Neural crest cell (in vitro differentiated cells): Measurements from ENCODE around the gene DAZ2. TPM values are rescaled to one million over a fixed set of nuclear protein-coding genes. Genes with fewer than 3 reads are reported as not detected.
"Not testable (repeated sequence)": the region's sequence is repeated elsewhere in the genome, so short reads cannot be mapped to it uniquely, and the experiment has no call there.

Source experiments
- DNase-seq: peaks from one replicate; pipeline ENCODE4 v3.0.0; 2021; ENCODE audit warnings: low read depth, mixed read lengths, low spot score
- H3K27ac Mint-ChIP-seq: one replicate; pipeline ENCODE4 v1.8.0; 2021; ENCODE audit warnings: mild to moderate bottlenecking, mixed read lengths; ENCODE audit not compliant: unreplicated experiment
- H3K27me3 Mint-ChIP-seq: 2 replicates; pipeline ENCODE4 v1.8.0; 2021; ENCODE audit warnings: low read depth, mild to moderate bottlenecking, mixed read lengths
- H3K36me3 Mint-ChIP-seq: 2 replicates; pipeline ENCODE4 v1.8.0; 2021; ENCODE audit warnings: low read depth, mild to moderate bottlenecking, mixed read lengths
- H3K4me1 Mint-ChIP-seq: 2 replicates; pipeline ENCODE4 v1.8.0; 2021; ENCODE audit warnings: mixed read lengths
- H3K4me3 Mint-ChIP-seq: one replicate; pipeline ENCODE4 v1.8.0; 2021; ENCODE audit warnings: mild to moderate bottlenecking, mixed read lengths
- H3K9me3 Mint-ChIP-seq: 2 replicates; pipeline ENCODE4 v1.8.0; 2021; ENCODE audit warnings: mixed read lengths
- long read RNA-seq: library from polyadenylated mRNA; unstranded; transcript quantifications from one replicate; pipeline ENCODE4 v2.0.0, GENCODE V29; 2020
- total RNA-seq: library from RNA; stranded (reverse); gene quantifications from 2 replicates; pipeline ENCODE4 v1.2.1, GENCODE V29; 2021

Gene DAZ2, protein sequence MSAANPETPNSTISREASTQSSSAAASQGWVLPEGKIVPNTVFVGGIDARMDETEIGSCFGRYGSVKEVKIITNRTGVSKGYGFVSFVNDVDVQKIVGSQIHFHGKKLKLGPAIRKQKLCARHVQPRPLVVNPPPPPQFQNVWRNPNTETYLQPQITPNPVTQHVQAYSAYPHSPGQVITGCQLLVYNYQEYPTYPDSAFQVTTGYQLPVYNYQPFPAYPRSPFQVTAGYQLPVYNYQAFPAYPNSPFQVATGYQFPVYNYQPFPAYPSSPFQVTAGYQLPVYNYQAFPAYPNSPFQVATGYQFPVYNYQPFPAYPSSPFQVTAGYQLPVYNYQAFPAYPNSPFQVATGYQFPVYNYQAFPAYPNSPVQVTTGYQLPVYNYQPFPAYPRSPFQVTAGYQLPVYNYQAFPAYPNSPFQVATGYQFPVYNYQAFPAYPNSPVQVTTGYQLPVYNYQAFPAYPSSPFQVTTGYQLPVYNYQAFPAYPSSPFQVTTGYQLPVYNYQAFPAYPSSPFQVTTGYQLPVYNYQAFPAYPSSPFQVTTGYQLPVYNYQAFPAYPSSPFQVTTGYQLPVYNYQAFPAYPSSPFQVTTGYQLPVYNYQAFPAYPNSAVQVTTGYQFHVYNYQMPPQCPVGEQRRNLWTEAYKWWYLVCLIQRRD
- not detected in 2 replicates for total RNA-seq
- long read RNA-seq: 0 reads

DNA sequence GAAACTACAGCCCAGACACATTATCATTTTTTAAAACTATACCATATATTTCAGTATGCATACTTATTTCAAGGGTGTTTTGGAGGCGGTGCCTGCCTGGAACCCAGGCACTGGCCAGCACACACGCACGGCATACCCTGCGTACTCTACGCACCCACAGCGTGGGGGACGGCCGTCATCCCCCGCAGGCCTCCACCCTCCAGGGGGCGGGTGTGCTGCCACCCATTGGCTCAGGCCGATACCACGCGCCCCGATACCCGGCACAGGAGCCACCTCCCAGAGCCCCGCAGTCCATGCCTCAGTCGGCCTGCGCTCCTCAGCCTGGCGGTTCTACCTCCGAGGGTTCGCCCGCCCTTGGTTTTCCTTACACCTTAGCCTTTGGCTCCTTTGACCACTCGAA lies at the start of gene DAZ2:
Gene DAZ2, plus strand, starts transcription at position 301 of the 400 bp plus-strand sequence. CDS start 208 bp downstream, outside the sequence.
- not testable (repeated sequence) for H3K36me3 Mint-ChIP-seq, H3K4me3 Mint-ChIP-seq, DNase-seq, H3K4me1 Mint-ChIP-seq, H3K9me3 Mint-ChIP-seq, H3K27ac Mint-ChIP-seq, H3K27me3 Mint-ChIP-seq

DNA sequence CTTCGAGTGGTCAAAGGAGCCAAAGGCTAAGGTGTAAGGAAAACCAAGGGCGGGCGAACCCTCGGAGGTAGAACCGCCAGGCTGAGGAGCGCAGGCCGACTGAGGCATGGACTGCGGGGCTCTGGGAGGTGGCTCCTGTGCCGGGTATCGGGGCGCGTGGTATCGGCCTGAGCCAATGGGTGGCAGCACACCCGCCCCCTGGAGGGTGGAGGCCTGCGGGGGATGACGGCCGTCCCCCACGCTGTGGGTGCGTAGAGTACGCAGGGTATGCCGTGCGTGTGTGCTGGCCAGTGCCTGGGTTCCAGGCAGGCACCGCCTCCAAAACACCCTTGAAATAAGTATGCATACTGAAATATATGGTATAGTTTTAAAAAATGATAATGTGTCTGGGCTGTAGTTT lies 20.4 kb upstream of the DAZ2 start, which contains the start of gene DAZ1:
Gene DAZ1, minus strand, starts transcription at position 101 of the 400 bp plus-strand sequence. CDS start 208 bp downstream, outside the sequence.
- not testable (repeated sequence) for H3K27ac Mint-ChIP-seq, H3K36me3 Mint-ChIP-seq, H3K4me3 Mint-ChIP-seq, H3K9me3 Mint-ChIP-seq, DNase-seq, H3K4me1 Mint-ChIP-seq, H3K27me3 Mint-ChIP-seq

DNA sequence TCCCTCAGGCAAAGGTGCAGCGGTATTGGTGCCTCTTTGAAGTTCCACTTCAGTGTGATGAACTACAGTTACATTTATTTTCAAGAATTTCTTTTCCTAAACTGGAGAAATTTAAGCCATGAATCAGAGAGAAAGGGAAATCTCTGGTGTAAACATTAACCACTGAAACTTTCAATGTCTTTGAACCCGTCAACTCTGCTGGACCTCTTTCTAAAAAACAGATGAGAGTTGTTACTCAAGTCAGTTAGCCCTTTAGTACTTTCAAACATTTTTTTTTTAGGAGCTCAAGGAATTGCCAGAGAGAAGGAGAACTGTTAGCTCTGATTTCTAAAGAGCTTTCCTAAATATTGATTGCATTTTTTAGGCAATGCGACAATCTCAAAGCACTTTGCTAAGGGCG lies 11.9 kb upstream of the DAZ2 start:
- not testable (repeated sequence) for H3K27me3 Mint-ChIP-seq, DNase-seq, H3K4me1 Mint-ChIP-seq, H3K27ac Mint-ChIP-seq, H3K4me3 Mint-ChIP-seq, H3K36me3 Mint-ChIP-seq, H3K9me3 Mint-ChIP-seq

DNA sequence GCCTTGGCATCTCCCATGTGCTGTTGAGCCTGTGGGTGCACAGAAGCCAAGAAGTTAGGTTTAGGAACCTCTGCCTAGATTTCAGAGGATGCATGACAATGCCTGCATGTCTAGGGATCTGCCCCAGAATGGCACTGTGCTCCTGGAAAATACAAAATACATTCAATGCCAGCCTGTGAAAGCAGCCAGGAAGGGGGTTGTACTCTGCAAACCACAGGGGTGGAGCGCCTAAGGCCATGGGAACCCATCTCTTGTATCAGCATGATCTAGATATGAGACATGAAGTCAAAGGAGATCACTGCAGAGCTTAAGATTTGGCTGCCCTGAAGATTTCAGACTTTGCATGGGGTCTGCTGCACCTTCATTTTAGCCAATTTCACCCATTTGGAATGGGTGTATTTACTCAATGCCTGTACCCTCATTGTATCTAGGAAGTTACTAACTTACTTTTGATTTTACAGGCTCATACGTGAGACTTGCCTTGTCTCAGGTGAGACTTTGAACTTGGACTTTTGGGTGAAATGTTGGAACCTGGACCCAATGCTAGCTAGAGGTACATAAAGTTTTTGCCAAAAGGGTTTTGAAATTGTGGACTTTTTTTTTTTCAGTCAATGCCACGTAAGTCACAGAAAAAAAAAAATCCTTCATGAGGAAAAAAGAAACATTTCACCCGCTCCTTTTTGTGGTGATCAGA lies 9.4 kb upstream of the DAZ2 start:
- H3K36me3 Mint-ChIP-seq: not testable (repeated sequence)

DNA sequence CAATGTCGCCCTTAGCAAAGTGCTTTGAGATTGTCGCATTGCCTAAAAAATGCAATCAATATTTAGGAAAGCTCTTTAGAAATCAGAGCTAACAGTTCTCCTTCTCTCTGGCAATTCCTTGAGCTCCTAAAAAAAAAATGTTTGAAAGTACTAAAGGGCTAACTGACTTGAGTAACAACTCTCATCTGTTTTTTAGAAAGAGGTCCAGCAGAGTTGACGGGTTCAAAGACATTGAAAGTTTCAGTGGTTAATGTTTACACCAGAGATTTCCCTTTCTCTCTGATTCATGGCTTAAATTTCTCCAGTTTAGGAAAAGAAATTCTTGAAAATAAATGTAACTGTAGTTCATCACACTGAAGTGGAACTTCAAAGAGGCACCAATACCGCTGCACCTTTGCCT lies 8.7 kb upstream of the DAZ2 start:
- not testable (repeated sequence) for H3K9me3 Mint-ChIP-seq, H3K27ac Mint-ChIP-seq, DNase-seq, H3K36me3 Mint-ChIP-seq, H3K4me1 Mint-ChIP-seq, H3K4me3 Mint-ChIP-seq, H3K27me3 Mint-ChIP-seq

More for the DNA sequence above, 9.4 kb upstream of the DAZ2 start:
- not testable (repeated sequence) for H3K27ac Mint-ChIP-seq, H3K9me3 Mint-ChIP-seq, DNase-seq, H3K4me3 Mint-ChIP-seq, H3K27me3 Mint-ChIP-seq, H3K4me1 Mint-ChIP-seq

Other genes with a start within 250 kb of the DAZ2 start
- not detected in 2 replicates for gene BPY2, start 235.3 kb upstream of the DAZ2 start, total RNA-seq
- gene DAZ1, start 20.5 kb upstream of the DAZ2 start, total RNA-seq: not detected in 2 replicates